Measurements from ENCODE around the gene FGF22.

DNA sequence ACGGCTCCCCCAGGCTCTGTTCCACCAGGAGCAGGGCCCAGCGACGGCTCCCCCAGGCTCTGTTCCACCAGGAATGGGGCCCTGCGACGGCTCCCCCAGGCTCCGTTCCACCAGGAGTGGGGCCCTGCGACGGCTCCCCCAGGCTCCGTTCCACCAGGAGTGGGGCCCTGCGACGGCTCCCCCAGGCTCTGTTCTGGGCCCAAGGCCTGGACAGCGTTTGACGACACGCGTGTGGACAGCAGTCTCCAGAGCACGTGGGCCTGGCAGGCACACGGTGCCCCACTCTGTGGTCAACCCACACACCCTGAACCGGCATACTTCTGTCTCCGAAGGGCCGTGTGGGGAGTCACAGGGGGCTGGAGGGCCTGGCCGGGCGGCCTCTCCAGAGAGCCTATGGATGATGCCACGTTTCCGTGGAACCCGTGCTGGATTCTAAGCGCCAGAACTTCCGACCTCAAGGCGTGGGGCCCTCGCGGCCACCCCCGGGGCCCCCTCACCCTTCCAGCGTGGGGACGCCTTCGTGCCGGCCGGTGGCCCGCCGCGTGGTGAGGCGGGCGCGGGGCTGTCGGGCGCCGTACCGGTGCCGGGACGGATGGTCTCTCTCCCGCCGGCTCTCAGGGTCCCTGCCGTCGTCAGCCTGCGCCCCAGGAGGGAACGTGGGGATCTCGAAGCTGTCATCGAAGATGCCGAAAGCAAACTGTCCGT is 11.6 kb downstream of the FGF22 start:
- TF ChIP-seq POLR2A (IDR thresholded peaks at IDR 0.05) (no peak), EP300 (IDR thresholded peaks at IDR 0.05) (no peak)
- TF ChIP-seq, protein P1, sequence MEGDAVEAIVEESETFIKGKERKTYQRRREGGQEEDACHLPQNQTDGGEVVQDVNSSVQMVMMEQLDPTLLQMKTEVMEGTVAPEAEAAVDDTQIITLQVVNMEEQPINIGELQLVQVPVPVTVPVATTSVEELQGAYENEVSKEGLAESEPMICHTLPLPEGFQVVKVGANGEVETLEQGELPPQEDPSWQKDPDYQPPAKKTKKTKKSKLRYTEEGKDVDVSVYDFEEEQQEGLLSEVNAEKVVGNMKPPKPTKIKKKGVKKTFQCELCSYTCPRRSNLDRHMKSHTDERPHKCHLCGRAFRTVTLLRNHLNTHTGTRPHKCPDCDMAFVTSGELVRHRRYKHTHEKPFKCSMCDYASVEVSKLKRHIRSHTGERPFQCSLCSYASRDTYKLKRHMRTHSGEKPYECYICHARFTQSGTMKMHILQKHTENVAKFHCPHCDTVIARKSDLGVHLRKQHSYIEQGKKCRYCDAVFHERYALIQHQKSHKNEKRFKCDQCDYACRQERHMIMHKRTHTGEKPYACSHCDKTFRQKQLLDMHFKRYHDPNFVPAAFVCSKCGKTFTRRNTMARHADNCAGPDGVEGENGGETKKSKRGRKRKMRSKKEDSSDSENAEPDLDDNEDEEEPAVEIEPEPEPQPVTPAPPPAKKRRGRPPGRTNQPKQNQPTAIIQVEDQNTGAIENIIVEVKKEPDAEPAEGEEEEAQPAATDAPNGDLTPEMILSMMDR (IDR thresholded peaks at IDR 0.05) = no peak

Data from tibial nerve (tissue), 4 donors.